Activated CD4-positive, CD25-positive, alpha-beta regulatory T cell treated with anti-CD3 and anti-CD28 coated beads, Interleukin-2, amount 50 U/mL, for 24 hours (primary cell): ENCODE data around the gene ADAM23.

Source experiments
- ATAC-seq, 2 donors: fragments of 150-1000 bp; cut with Tn5 transposase; one replicate each; pipeline ENCODE4 v1.10.0; 2021; ENCODE audit warnings: mild to moderate bottlenecking in 1 of 2, moderate library complexity in 1 of 2

Gene ADAM23

DNA sequence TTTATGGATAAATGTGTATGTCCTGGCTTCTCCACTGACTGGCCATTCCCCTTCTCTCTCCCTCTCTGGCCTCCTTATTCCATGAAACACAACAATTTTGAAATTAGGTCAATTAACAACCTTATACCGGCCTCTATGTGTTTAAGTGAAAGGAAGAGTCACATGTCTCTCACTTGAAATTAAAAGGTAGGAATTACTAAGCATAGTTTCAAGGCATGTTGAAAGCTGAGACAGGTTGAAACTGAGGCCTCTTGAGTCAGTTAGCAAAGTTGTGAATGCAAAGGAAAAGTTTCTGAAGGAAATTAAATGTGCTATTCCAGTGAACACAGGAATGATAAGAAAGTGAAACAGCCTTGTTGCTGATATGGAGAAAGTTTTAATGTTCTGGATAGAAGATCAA lies 69.7 kb downstream of the ADAM23 start:
- ATAC-seq: no peak

DNA sequence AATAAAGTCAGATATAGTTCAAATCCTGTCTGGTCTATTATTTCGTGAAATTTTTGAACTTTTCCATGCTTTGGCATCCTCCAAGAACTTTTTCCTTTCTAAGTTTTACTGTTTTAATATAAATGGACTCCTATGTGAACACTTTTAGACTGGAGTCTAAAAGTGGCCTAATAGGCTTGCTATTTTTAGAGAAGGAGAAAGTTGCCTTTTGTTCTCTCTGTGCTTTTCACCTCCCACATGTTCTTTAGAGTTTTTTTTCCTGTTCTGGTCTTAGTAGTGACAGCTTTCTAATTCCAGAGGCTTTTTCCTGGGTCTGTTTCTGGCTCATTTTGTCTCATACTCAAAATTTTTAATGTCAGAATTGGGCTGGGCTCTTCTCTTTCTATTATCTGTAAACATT lies 72.2 kb downstream of the ADAM23 start:
- no peak for ATAC-seq

DNA sequence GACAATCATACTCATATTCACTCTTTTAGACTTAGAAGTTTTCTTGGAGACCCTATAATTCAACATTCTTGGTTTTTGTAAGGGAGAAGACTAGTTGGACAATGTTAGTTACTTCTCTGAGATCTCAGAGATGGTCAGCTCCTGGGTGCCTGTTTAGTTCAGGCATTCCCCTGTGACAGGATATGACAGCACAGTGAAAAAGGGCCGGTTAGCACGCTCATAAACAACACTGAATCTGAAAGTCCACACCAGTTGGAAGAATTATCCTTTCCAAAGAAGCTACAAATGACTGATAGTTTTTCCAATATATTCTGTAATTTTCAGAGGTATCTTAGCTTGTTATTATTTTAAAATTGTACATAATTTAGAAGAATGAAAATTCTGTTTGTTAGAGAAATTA lies 75.7 kb downstream of the ADAM23 start:
- no peak for ATAC-seq

DNA sequence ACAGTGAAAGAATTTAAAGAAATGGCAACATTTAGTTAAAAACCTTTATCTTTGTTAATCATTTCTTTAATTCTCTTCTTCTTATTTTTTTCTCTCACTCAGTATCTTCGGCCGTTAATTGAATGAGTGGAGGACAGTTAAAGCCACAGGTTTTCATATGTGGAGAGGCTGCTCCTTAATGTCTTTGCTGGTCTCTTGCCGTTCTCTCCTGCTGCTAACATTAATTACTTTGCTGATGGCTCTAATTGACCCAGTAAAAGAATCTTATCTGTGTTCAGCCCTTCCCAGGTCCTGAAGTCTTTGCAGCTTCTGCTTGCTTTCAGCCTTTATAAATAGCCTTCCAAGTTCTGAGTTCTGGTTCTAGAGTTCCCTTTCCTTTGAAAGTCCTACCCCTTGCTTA lies 77.1 kb downstream of the ADAM23 start:
- ATAC-seq: no peak

DNA sequence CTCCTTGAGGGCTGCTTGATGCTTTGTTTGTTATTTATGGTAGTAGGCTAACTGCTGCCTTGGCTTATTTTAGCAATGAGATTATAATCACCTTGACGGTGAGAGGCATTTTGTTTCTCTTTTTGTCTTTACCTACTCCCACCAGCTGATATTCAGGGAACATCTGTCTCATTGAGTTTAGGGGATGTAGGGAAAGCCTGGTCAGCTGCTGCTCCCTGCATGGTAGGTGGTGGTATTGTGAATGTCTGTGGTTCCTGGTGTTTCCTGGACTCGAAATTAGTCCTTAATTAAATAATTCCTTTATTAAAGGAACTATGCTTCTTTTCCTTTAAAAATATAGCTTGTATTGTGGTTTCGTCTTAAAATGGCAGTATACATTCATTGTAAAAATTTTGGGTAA lies 77.8 kb downstream of the ADAM23 start:
- no peak for ATAC-seq

DNA sequence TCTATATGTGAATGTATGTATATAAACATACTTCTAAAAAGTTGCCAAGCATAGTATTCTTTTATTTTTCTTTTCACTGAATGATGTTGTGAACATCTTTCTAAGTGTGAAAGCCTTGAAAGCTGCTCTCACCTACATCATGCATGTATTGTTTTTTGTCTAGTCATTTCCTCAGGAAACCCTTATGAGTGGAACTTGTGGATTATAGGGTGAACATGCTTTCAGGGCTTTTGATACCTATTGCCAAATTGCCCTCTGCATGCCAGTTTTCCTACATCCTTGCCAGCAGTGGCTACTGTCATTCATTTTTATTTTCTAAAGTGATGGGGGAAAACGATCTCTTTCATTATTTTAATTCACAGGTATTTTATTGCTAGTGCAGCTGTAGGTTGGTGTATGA lies 78.3 kb downstream of the ADAM23 start:
- ATAC-seq: no peak

DNA sequence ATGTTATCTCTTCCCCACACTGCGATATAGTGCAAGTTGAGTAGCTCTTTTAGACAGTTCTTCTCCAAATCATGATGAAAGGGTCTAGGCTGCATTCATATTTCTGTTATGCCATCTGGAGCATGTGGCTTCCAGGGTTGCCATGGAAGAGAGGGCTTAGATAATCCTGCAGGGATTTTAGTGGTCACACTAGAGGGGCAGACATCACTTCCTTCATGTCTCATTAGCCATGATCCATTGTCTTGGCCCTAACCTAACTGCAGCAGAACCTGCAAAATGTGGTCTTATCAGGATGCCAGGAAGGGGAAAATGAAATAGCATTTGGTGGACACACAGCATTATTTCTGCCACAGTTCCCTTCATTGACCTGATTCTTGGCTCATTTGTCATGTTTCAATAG lies 83.1 kb downstream of the ADAM23 start:
- ATAC-seq: no peak

DNA sequence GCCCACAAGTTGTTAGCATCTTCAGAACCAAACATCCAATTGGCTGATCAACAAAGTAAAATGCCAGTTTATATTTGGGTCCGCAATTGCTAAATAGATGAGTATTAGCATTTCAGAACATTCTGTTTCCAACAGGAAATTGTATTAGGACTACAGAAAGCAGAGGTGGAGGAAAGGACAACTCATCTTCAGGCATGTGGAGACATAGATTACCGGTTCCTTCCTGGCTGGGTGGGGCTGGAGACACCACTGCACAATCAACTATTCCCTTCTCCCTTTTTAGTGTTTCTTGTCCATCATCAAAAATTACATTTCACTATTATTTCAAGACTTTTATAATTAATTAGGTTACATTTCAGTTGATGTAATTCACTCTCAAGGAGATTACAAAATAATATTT lies 83.8 kb downstream of the ADAM23 start:
- ATAC-seq: no peak

DNA sequence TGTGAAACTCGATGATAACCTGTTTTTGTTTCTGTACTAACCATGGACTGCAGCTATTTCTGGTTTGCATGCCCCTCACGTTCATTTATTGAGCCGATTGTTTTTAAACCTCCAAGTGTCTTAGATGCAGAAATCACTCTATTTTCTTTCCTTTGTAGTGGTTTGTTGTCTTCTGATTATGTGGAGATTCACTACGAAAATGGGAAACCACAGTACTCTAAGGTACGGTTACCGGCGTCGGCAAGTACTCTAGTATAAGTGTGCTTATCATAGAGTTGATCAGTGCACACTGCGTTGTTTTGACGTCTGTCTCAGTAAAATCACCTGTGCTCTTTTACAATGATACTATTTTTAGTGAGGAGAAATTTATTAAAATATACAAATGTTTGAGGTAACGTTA lies 87.4 kb downstream of the ADAM23 start:
- ATAC-seq: peak in 1 of 2 donors; percentile 48

DNA sequence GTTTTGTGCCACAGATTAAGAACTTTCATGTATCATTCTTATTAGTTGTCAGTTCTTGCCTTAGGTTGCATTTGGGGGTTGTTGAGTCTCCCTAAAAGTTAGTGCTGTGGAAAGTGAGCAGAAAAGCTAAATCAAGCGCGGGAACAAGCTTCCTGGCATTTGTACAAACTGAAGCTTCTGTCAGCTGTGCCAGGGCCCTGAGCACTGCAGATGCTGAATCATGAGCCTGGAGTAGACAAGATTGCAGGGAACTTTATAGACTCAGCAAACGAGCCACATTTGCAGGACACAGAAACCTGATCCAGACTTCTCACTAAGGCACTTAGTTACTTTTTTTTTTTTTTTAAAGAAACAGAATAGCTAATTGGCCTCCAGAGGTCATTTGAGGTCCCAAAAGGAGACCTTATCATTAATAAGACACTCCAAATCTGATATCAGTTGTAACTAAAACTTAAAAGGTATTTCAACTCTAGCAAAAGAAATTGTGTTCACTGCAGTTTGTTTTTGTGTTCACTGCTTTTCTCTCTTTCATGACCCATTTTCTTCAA lies 88.7 kb downstream of the ADAM23 start:
- ATAC-seq: no peak

DNA sequence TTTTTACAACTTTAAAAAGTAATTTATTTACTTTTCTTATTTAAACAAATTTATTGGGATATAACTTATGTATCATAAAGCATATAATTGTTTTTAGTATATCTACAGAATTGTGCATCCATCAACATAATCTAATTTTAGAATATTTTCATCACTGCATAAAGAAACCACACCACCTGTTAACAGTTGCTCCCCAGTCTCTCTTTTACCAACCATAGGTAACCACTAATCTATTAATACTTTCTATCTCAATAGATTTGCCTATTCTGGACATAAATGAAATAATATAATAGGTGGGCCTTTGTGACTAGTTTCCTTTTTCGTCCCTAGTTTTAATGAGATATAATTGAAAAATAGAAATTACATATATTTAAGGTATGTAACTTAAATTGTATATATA lies 90.6 kb downstream of the ADAM23 start:
- no peak for ATAC-seq

DNA sequence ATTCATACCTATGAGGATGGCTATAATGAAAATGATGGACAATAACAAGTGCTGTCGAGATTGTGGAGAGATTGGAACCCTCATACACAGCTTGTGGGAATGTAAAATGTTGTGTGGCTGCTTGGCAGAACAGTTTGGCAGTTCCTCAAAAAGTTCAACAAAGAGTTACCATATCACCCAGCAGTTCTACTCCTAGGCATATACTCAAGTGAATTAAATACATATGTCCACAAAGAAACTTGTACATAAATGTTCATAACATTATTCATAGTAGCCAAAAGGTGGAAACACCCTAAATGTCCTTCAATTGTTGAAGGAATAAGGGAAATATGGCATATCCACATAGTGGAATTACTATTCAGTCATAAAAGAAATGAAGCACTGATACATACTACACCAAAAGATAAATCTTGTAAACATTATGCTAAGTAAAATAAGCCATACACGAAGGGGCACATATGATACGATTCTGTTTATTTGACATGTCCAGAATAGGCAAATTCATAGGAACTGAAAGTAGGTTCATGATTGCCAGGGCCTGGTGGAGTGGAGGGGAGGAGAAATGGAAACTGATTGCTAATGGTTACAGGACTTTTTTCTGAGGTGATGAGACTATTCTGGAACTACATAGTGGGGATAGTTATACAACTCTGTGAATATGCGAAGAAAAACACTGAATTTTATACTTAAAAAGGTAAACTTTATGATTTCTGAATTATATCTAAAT lies 92.1 kb downstream of the ADAM23 start:
- no peak for ATAC-seq

DNA sequence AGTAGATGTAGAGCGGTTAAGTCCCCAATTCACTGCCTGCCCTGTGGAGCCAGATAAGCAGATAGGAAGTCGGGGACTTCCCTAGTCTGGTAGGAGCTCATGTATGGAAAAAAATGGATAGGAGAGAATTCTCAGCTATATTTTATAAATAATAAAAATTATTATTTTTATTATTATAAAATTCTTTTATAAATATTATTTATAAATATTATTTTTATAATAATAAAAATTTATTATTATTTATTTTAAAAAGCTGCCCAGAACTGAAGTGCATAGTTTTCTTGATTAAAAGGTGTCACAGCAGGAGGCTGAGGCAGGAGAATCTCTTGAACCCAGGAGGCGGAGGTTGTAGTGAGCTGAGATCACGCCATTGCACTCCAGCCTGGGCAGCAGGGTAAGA lies 97.4 kb downstream of the ADAM23 start:
- ATAC-seq: no peak

DNA sequence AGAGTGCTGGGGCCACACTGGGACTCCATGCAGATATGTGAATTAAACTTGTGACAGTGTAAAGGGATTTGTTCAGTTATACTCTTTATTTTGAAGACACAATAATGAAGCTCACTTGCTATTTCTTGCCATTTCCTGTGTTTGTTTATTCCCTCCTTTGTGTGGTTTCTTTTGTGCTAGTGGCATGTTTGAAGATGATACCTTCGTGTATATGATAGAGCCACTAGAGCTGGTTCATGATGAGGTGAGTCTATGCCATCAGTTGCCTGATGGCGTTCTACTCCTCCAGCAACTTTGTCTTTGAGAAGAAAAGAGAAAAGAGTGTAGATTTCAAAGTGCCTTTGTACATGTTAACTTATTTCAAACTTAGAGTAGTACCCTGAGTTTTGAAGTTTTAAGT lies 99.7 kb downstream of the ADAM23 start:
- no peak for ATAC-seq

DNA sequence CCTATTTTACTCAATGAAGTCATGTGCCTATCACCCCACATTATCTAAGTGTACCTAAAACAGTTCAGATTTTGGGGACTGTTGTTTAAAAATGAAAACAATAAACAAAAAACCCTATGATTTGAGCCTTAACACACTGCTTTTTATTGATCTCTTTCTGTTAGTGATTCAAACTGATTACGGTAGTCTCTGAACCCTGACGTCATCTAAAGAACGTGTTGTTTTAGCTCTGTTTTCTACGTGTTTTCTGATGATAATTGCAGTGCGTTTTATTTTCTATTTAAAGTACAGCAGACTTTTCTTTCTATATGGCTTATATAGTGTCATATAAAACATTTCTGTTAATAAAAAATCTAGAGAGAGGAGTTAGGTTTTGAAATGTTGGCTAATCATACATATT lies 105.1 kb downstream of the ADAM23 start:
- ATAC-seq: no peak

DNA sequence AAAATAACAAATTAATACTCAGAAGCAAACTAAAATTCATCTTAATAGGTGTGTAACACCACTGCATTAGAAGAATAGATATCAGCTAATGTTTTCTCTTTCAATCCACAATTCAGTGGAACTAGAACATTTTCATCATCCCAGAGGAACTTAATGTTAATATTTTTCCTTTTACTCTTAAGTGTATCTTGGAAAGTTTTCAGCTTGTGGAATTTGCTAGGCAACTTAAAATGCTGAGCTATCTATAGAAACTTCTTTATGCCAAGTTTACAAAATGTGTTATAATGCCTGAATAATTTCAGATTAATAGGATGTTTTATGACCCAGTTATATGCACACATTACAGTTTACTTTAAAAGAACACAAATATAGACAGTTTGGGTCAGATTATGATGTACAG lies 112.4 kb downstream of the ADAM23 start:
- no peak for ATAC-seq

DNA sequence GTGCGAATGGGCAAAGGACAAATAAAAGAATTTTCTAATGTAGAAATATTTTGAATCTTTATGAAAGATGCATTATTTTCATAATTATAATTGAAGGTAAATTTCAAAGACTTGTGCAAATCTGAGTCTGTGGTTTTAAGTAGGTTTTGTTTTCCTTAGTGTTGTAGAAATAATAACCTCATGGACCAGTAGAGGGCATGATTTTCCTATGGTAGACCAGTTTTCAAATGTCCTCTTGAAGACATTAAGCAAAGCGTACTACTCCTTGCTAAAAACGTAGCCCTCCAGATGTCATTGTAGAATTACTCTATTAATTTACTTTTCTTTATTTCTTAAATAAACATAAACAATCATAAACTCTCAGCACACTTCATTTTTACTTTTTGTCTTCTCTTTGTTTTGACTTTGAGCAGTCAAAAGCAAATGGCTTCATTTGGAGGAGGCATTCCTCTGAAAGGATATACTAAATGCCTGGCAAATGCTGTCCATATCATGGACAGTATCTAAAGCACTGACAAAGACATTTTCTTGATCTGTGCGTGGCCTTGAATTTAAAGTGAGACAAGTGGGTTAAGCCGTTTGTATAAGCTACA lies 113.1 kb downstream of the ADAM23 start:
- no peak for ATAC-seq

DNA sequence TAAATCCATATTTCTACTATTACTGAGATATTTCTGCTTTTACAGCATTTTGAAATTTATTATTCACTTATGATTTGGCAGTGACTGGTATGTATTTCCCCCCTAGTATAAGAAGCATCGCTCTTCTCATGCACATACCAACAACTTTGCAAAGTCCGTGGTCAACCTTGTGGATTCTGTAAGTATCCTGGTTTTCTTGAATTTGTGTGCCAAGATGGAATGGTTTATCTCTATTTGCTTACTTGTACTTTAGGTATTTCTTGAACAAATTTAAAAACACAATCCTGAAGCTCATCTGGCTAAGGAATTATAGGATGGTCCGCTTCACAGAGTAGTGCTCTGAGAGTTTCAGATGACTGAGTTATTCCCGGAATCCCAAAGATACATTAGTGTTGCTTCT lies 114.0 kb downstream of the ADAM23 start:
- no peak for ATAC-seq

DNA sequence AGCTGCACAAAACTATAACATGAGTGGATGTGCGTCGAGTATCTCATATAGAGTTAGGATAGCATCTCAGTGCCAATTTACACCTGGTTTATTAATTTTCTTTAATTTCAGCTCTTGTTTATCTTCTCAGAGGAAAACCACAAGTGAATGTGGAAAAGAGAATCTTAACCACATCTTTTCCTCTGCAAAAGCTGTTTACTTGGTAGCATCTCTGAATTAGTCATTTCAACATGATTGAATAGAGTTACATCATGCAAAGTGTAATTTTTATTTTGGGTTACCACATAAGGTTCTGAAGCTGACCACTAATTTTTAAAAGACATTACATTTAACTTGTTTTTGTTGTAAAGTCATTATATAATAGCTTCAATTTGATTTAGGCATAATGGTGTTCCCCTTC lies 115.2 kb downstream of the ADAM23 start:
- ATAC-seq: no peak

DNA sequence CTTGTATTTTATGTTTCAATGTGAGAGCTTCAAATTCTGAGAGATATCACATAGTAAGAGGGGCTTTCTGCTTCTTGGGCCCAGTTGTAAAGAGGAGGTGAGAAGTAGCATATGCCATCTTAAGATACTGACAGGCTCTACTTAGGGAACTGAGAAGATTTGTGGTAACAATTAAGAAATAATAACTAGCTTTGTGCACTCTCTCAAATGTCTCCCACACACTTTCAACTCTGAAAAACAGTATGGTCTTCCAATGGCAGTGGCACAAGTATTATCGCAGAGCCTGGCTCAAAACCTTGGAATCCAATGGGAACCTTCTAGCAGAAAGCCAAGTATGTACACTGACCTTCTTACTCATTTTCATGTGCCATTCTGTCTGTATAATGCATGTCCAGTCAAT lies 118.6 kb downstream of the ADAM23 start:
- no peak for ATAC-seq

DNA sequence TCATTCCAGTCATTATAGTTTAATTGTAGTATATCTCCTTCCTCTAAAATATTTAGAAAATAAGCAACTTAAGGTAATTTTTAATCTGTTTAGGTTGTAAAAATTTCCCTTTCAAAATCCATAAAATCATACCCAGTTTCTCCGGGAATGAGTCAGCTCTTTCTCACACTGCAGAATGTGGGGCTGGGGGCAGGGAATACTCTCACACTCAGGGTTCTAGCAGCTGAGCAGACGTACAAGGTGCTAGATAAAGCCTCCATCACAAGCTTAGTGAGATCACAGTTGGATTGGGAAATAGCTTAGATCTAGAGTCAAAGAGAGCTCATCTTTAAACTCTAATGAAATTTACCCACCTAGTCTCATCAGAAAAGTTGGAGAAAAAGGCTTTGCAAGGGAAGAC lies 119.0 kb downstream of the ADAM23 start:
- ATAC-seq: no peak

DNA sequence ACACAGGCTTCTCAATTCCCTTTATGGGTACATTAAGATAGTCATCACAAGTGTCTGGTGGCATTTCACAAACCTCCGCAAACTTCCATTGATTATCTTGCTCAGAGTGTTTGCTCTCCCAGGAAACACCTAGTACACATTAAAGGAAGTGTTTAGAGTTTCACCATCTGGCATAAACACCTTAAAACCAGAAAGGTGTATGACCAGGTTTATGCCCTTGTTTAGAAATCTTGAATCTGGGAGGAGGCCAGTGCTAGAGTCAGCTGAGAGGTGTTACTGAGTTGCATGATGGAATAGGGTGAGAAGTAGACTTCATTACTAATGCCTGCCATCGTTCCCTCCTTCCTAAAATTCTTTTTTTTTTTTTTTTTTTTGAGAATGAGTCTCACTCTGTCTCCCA lies 120.0 kb downstream of the ADAM23 start:
- ATAC-seq: no peak

DNA sequence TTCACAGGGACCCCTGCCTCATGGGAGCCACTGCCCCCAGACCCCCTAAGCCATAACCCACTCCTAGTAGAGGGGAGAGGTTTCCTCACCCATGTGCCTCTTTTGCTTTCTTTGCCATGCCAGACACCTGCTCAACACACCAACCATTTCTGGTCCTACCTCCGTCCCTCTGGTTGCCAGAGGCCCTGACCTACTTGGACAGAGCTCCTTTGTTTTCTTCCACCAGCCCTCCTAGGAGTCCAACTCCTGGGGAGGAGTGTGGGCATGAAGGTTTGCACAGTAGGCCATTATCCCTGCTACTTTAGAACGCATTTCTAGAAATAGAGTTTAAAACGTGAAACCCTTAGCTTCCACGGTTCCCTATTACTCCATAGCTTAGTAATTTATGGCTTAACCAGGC lies 122.3 kb downstream of the ADAM23 start:
- ATAC-seq: no peak

DNA sequence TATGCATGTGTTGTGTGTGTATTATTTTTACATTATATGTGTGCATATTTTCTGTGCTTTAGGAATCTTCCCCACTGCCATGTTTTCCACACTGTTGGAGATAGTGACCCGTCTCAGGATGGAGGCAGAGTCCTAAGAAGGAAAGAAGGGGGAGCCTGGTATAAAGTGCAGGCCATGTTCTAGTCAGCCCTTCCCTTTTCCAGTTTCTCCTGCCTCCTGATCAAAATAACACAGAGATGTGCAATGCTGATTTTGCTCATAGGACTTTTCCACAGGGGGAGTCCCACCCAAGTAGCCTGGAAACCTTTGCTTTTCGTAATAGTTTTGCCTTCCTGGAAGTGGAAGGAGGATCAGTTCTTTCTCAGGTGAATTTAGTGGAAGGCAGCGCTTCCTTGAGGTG lies 126.1 kb downstream of the ADAM23 start:
- ATAC-seq: no peak

DNA sequence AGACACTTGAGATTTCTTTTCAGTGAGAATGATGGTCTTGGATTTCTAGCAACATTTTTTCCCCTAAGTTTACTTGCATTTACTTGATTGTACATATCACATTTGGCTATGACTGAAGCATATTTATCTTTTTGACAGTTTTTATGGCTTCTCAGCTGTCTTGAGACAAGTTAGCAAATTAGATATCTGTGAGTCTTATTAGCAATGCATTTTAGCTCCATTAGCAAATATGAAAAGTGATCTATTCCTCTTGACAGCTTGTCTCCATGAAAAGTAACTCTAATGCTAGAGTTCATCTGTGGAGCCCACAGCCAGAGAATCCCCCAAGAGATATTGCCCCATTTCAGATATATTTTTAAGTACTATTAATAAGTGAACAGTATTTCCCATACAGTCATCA lies 126.9 kb downstream of the ADAM23 start:
- ATAC-seq: no peak
